A673 (cell line): Measurements from ENCODE around the gene ITGB2. TPM values are rescaled to one million over a fixed set of nuclear protein-coding genes. Genes with fewer than 3 reads are reported as not detected.
"Not testable (repeated sequence)": the region's sequence is repeated elsewhere in the genome, so short reads cannot be mapped to it uniquely, and the experiment has no call there.

ENCODE experiments used
- BruUV-seq: library from RNA; stranded (reverse); fragments of 400-500 nt; replicated peaks from 2 replicates; lab custom pipeline; 2021; lab: Mats Ljungman, UMichigan
- CTCF ChIA-PET: fragments of 300-600 bp; sonication (Branson Sonifier 250); formaldehyde crosslinking; loops from one replicate; lab custom pipeline; 2022; ENCODE audit warnings: antibody characterized with exemption; lab: Charles Lee
- POLR2A ChIA-PET: fragments of 300-600 bp; sonication (Branson Sonifier 250); formaldehyde crosslinking; loops from one replicate; lab custom pipeline; 2022; ENCODE audit warnings: antibody characterized with exemption; ENCODE audit not compliant: low non-redundant PET; lab: Charles Lee
- DNase-seq: peaks from one replicate; pipeline ENCODE4 v3.0.0-alpha.2; 2015; ENCODE audit warnings: low spot score
- H3K27ac ChIP-seq: fragments of 200-600 bp; sonication (generic); 2 replicates; pipeline ENCODE4 v1.5.1; 2016; ENCODE audit warnings: mixed run types, low read depth, mild to moderate bottlenecking, mixed read lengths, antibody characterized with exemption, low read length; ENCODE audit not compliant: poor library complexity, severe bottlenecking
- H3K27me3 ChIP-seq: fragments of 200-600 bp; sonication (generic); replicated peaks from 2 replicates; pipeline ENCODE4 v1.6.1; 2017; ENCODE audit warnings: mixed run types, low read depth, mild to moderate bottlenecking, mixed read lengths, antibody characterized with exemption, low read length; ENCODE audit not compliant: insufficient read depth, poor library complexity
- H3K36me3 ChIP-seq: fragments of 200-600 bp; sonication (generic); 2 replicates; pipeline ENCODE4 v1.6.1; 2016; ENCODE audit warnings: mixed run types, mild to moderate bottlenecking, mixed read lengths, antibody characterized with exemption, low read length; ENCODE audit not compliant: insufficient read depth, poor library complexity, severe bottlenecking
- H3K4me1 ChIP-seq: fragments of 200-600 bp; sonication (generic); 2 replicates; pipeline ENCODE4 v1.6.1; 2017; ENCODE audit warnings: mixed run types, mild to moderate bottlenecking, mixed read lengths, antibody characterized with exemption, low read length; ENCODE audit not compliant: insufficient read depth, poor library complexity, severe bottlenecking
- H3K4me3 ChIP-seq: fragments of 200-600 bp; sonication (generic); 2 replicates; pipeline ENCODE4 v1.5.1; 2016; ENCODE audit warnings: low read depth, mixed run types, mild to moderate bottlenecking, mixed read lengths, low read length; ENCODE audit not compliant: poor library complexity, severe bottlenecking
- H3K9me3 ChIP-seq: fragments of 200-600 bp; sonication (generic); 2 replicates; pipeline ENCODE4 v1.6.1; 2016; ENCODE audit warnings: mixed run types, low read depth, mild to moderate bottlenecking, mixed read lengths, antibody characterized with exemption, low read length; ENCODE audit not compliant: poor library complexity, severe bottlenecking
- CTCF ChIP-seq: fragments of 300-800, 200-600 bp; sonication (generic); conservative IDR thresholded peaks from 2 replicates; pipeline ENCODE4 v1.5.1; 2017; ENCODE audit warnings: low read depth, mild to moderate bottlenecking, antibody characterized with exemption, low read length, moderate library complexity, mixed read lengths
- EZH2 ChIP-seq: fragments of 200-600 bp; sonication (generic); IDR thresholded peaks from 2 replicates; pipeline ENCODE4 v1.6.1; 2017; ENCODE audit warnings: borderline replicate concordance, low read depth, mild to moderate bottlenecking, mixed read lengths, antibody characterized with exemption, low read length; ENCODE audit not compliant: poor library complexity, severe bottlenecking
- intact Hi-C: fragments of 100-400 bp; cut with micrococcal nuclease; formaldehyde crosslinking; loops from one replicate; pipeline ENCODE4 v1.10.0; 2022; ENCODE audit not compliant: unreplicated experiment
- total RNA-seq: library from RNA; stranded (reverse); gene quantifications from 2 replicates; pipeline ENCODE4 v1.2.3, GENCODE V29; 2021

Gene ITGB2
- total RNA-seq, 1 experiment from 2014 or later = 5.0 TPM

- peaks cover 23% of the 10 kb centered on the region for H3K36me3 ChIP-seq
- intact Hi-C loops = loop anchor here (2.0 to 5.0 kb wide), 4 partner anchors 38 to 178 kb away; partner anchors contain the start of gene UBE2G2
- H3K4me1 ChIP-seq = peaks cover 57% of the 10 kb centered on the region
- no peaks in the 10 kb centered on the region for H3K27me3 ChIP-seq
- ChIA-PET POLR2A (no interaction called here), CTCF (no interaction called here)
- H3K27ac ChIP-seq = peak overlapping the region; percentile 100
- BruUV-seq = no TSS peak
- H3K9me3 ChIP-seq = no peaks in the 10 kb centered on the region
- no peak overlapping the region for H3K4me3 ChIP-seq
- no peak for DNase-seq
- TF ChIP-seq CTCF (no peak), EZH2 (no peak)
These were observed 9.3 kb upstream of the ITGB2 start for GRCh38 chr21:44929799-44930542.

GRCh38 chr21:44929242-44929798 is 8.6 kb upstream of the ITGB2 start:
- Histone ChIP-seq H3K27me3 (no peaks in the 10 kb centered on the region), H3K4me3 (no peak overlapping the region), H3K27ac (peak overlapping the region; percentile 100), H3K9me3 (no peaks in the 10 kb centered on the region), H3K4me1 (peaks cover 56% of the 10 kb centered on the region), H3K36me3 (peaks cover 17% of the 10 kb centered on the region)
- no peak for TF ChIP-seq CTCF
- no peak for TF ChIP-seq EZH2
- ChIA-PET CTCF (no interaction called here), POLR2A (interaction anchor here (0.6 kb wide), 1 partner anchor 15 kb away, joined by 4 read pairs; no protein-coding TSS in a partner anchor)
- no peak for DNase-seq
- no TSS peak for BruUV-seq
- intact Hi-C loops = no loop called here

- H3K4me1 ChIP-seq = peaks cover 62% of the 10 kb centered on the region
These were observed 8.0 kb upstream of the ITGB2 start for GRCh38 chr21:44928500-44929241.

More at GRCh38 chr21:44928500-44929241, 8.0 kb upstream of the ITGB2 start:
- H3K36me3 ChIP-seq = peaks cover 10% of the 10 kb centered on the region
- DNase-seq, intact Hi-C loops, H3K9me3 ChIP-seq, BruUV-seq, CTCF ChIA-PET, H3K27me3 ChIP-seq: not testable (repeated sequence)
- peak overlapping the region; percentile 100 for H3K27ac ChIP-seq
- POLR2A ChIA-PET = interaction anchor here (0.6 to 0.7 kb wide), 2 partner anchors 15 to 31 kb away, joined by 4 to 18 read pairs; no protein-coding TSS in a partner anchor
- H3K4me3 ChIP-seq = peak overlapping the region; percentile 44
